Naive thymus-derived CD4-positive, alpha-beta T cell (primary cell): ENCODE results near the gene MAPK12. TPM values are rescaled to one million over a fixed set of nuclear protein-coding genes. Genes with fewer than 3 reads are reported as not detected.

ENCODE experiments used
- ATAC-seq: fragments of 150-1000 bp; cut with Tn5 transposase; 2 replicates; pipeline ENCODE4 v1.10.0; 2021; ENCODE audit warnings: mild to moderate bottlenecking, moderate library complexity
- CTCF ChIA-PET: fragments of 350-600 bp; sonication (Branson Sonifier 250); formaldehyde crosslinking; loops from one replicate; lab custom pipeline; 2021; ENCODE audit warnings: antibody characterized with exemption; lab: Charles Lee
- POLR2A ChIA-PET: fragments of 350-600 bp; sonication (Branson Sonifier 250); formaldehyde crosslinking; loops from one replicate; lab custom pipeline; 2021; ENCODE audit warnings: antibody characterized with exemption, inconsistent platforms; lab: Charles Lee
- DNase-seq, 9 donors: peaks; one replicate each; pipeline versions ENCODE4 v3.0.0 to v3.0.0-alpha.2; 2020 to 2022; ENCODE audit warnings: mixed read lengths in 1 of 9
- H3K27ac ChIP-seq: one replicate; pipeline ENCODE4 v1.7.0; 2013; ENCODE audit warnings: mild to moderate bottlenecking, low read depth, low read length, moderate library complexity
- H3K27me3 ChIP-seq, 2 donors: one replicate each; pipeline ENCODE4 v1.7.0; 2013; ENCODE audit warnings: low read length in 2 of 2, mild to moderate bottlenecking in 2 of 2, moderate library complexity in 2 of 2; ENCODE audit not compliant: control insufficient read depth in 2 of 2, insufficient read depth in 2 of 2
- H3K36me3 ChIP-seq, 3 experiments: 1 replicate in 2 of 3; 2 replicates in 1 of 3; pipeline ENCODE4 v1.7.0; 2013; ENCODE audit warnings: low read length in 3 of 3, mild to moderate bottlenecking in 3 of 3, moderate library complexity in 1 of 3; ENCODE audit not compliant: insufficient read depth in 3 of 3, control insufficient read depth in 2 of 3
- H3K4me1 ChIP-seq, 2 donors: one replicate each; pipeline ENCODE4 v1.7.0; 2013; ENCODE audit warnings: low read length in 2 of 2, mild to moderate bottlenecking in 2 of 2, moderate library complexity in 1 of 2; ENCODE audit not compliant: control insufficient read depth in 2 of 2, insufficient read depth in 2 of 2
- H3K4me3 ChIP-seq: 2 replicates; pipeline ENCODE4 v1.7.0; 2013; ENCODE audit warnings: mild to moderate bottlenecking, low read length
- H3K9me3 ChIP-seq, 3 experiments: 1 replicate in 2 of 3; 2 replicates in 1 of 3; pipeline ENCODE4 v1.7.0; 2013; ENCODE audit warnings: low read length in 3 of 3; ENCODE audit not compliant: control insufficient read depth in 2 of 3
- H3K27ac Mint-ChIP-seq, 9 donors: one replicate each; pipeline ENCODE4 v1.8.0; 2020 to 2022; ENCODE audit warnings: mixed read lengths in 9 of 9, mild to moderate bottlenecking in 8 of 9, moderate library complexity in 5 of 9, inconsistent platforms in 2 of 9
- H3K27me3 Mint-ChIP-seq, 5 donors: one replicate each; pipeline ENCODE4 v1.8.0; 2021 to 2022; ENCODE audit warnings: mixed read lengths in 5 of 5, mild to moderate bottlenecking in 1 of 5
- H3K36me3 Mint-ChIP-seq, 5 donors: one replicate each; pipeline ENCODE4 v1.8.0; 2020 to 2022; ENCODE audit warnings: mixed read lengths in 5 of 5, mild to moderate bottlenecking in 3 of 5, inconsistent platforms in 1 of 5
- H3K4me1 Mint-ChIP-seq, 7 donors: one replicate each; pipeline ENCODE4 v1.8.0; 2020 to 2022; ENCODE audit warnings: mixed read lengths in 7 of 7, mild to moderate bottlenecking in 3 of 7, inconsistent platforms in 1 of 7
- H3K4me3 Mint-ChIP-seq, 10 donors: one replicate each; pipeline ENCODE4 v1.8.0; 2020 to 2022; ENCODE audit warnings: mild to moderate bottlenecking in 10 of 10, mixed read lengths in 10 of 10, moderate library complexity in 6 of 10, inconsistent platforms in 2 of 10
- H3K9me3 Mint-ChIP-seq, 11 donors: one replicate each; pipeline ENCODE4 v1.8.0; 2020 to 2022; ENCODE audit warnings: mixed read lengths in 11 of 11, mild to moderate bottlenecking in 4 of 11, inconsistent platforms in 1 of 11, moderate library complexity in 1 of 11
- intact Hi-C, 2 donors: fragments of 100-400 bp; cut with micrococcal nuclease; formaldehyde crosslinking; loops; one replicate each; pipeline ENCODE4 v1.15.1; 2023
- polyA plus RNA-seq, 2 donors: library from polyadenylated mRNA; unstranded; fragments of 300-500 nt; fragmentation: Illumina TruSeq; gene quantifications; one replicate each; pipeline ENCODE4 v1.2.3, GENCODE V29; 2021
- total RNA-seq, 6 experiments: library from RNA in 5 of 6; stranded (reverse) in 5 of 6; gene quantifications; 1 replicate in 5 of 6; 2 replicates in 1 of 6; pipeline ENCODE4 v1.2.3 and lab custom pipeline; 2021 to 2026

Gene MAPK12
- total RNA-seq (1 to 10 TPM; 1.7 to 6.2 (median 2.3) TPM), polyA plus RNA-seq (under 1 TPM in 1 of 2 donors, not detected in 1; 0.07 TPM), total RNA-seq (lab: John Stamatoyannopoulos, UW) (not detected)

- Mint-ChIP-seq H3K4me3 (peak within 1 kb of the TSS in 8 of 10 donors; percentile 21 to 80 (median 50)), H3K27ac (peak within 1 kb of the TSS in 1 of 9 donors; percentile 62), H3K36me3 (peaks cover 0 to 3% (median 0%) of the 10 kb centered on the region in 5 donors), H3K27me3 (peaks cover 4 to 29% (median 15%) of the 10 kb centered on the region in 5 donors), H3K9me3 (no peaks in the 10 kb centered on the region), H3K4me1 (peaks cover 0 to 9% (median 6%) of the 10 kb centered on the region in 7 donors)
- Histone ChIP-seq H3K4me1 (peaks cover 0 to 4% of the 10 kb centered on the region in 2 donors), H3K4me3 (no peak within 1 kb of the TSS), H3K36me3 (no peaks in the 10 kb centered on the region), H3K27me3 (peaks cover 4% of the 10 kb centered on the region in 2 donors), H3K27ac (no peak within 1 kb of the TSS), H3K9me3 (no peaks in the 10 kb centered on the region)
- ChIA-PET CTCF (no interaction called here), POLR2A (interaction anchor here (0.5 to 1.0 kb wide), 2 partner anchors 11 to 401 kb away, joined by 3 read pairs; partner anchors contain the start of gene HDAC10)
- DNase-seq (no peak), ATAC-seq (no peak)
- intact Hi-C loops: no loop called here
Measured at GRCh38 chr22:50261615-50262459, at the start of gene MAPK12. TSS of gene MAPK12 (minus strand) at chr22:50261683. CDS start at chr22:50261509, 174 bp downstream.

DNA sequence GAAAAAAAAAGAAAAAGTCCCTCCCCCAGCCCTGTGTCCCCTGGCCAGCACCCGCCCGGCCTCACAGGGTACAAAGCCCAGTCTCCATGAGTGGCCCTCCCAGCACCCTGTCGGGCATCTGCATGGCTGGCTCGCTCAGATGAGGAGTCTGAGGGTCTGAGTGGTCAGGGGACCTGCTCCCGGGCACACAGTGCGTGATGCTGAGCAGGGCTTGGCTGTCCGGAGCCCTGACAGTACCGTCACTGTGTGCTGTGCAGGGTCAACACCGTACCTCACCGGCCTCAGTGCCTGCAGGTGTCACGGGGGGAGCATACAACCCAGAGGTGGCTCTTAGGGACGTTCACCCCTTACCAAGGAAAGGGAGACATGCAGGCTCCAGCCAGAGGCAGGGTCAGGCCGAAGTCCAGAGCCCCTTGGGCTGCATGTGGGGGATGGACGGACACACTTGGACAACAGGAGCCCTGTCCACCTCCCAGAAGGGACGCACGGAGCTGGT lies 49.5 kb upstream of the MAPK12 start:
- peaks cover 3 to 8% (median 7%) of the 10 kb centered on the region in 5 donors for H3K27me3 Mint-ChIP-seq
- H3K4me1 ChIP-seq: peaks cover 17 to 20% of the 10 kb centered on the region in 2 donors
- no peak overlapping the region for H3K27ac ChIP-seq
- peaks cover 0 to 3% of the 10 kb centered on the region in 2 donors for H3K27me3 ChIP-seq
- ChIA-PET CTCF (no interaction called here), POLR2A (no interaction called here)
- DNase-seq (no peak), ATAC-seq (no peak)
- H3K4me1 Mint-ChIP-seq: peaks cover 11 to 26% (median 18%) of the 10 kb centered on the region in 7 donors
- no peak overlapping the region for H3K4me3 ChIP-seq
- no peaks in the 10 kb centered on the region for H3K9me3 ChIP-seq
- H3K27ac Mint-ChIP-seq: no peak overlapping the region
- H3K36me3 ChIP-seq: no peaks in the 10 kb centered on the region
- H3K9me3 Mint-ChIP-seq: no peaks in the 10 kb centered on the region
- intact Hi-C loops: loop anchor here in 1 of 2 donors (5.0 kb wide), 1 partner anchor 59 kb away; the partner anchor contains the start of gene HDAC10
- no peak overlapping the region for H3K4me3 Mint-ChIP-seq
- H3K36me3 Mint-ChIP-seq: no peaks in the 10 kb centered on the region

- peaks cover 7 to 22% (median 14%) of the 10 kb centered on the region in 7 donors for H3K4me1 Mint-ChIP-seq
- H3K9me3 Mint-ChIP-seq: peaks cover 0 to 1% (median 0%) of the 10 kb centered on the region in 11 donors
- DNase-seq (no peak), ATAC-seq (no peak)
- no peak overlapping the region for H3K4me3 ChIP-seq
- H3K27ac ChIP-seq: no peak overlapping the region
- H3K9me3 ChIP-seq: no peaks in the 10 kb centered on the region
- peaks cover 17 to 20% of the 10 kb centered on the region in 2 donors for H3K4me1 ChIP-seq
- H3K36me3 Mint-ChIP-seq: no peaks in the 10 kb centered on the region
- H3K36me3 ChIP-seq: no peaks in the 10 kb centered on the region
- intact Hi-C loops: loop anchor here in 1 of 2 donors (5.0 kb wide), 1 partner anchor 58 kb away; the partner anchor contains the start of gene HDAC10
- ChIA-PET POLR2A (no interaction called here), CTCF (interaction anchor here (0.6 kb wide), 1 partner anchor 100 kb away, joined by 3 read pairs; no protein-coding TSS in a partner anchor)
- peaks cover 6 to 12% (median 9%) of the 10 kb centered on the region in 5 donors for H3K27me3 Mint-ChIP-seq
- no peak overlapping the region for H3K27ac Mint-ChIP-seq
- peaks cover 0 to 4% of the 10 kb centered on the region in 2 donors for H3K27me3 ChIP-seq
- H3K4me3 Mint-ChIP-seq: peak overlapping the region in 1 of 10 donors; percentile 61
Measured at GRCh38 chr22:50310031-50310722, 48.7 kb upstream of the MAPK12 start.

- Mint-ChIP-seq H3K9me3 (peaks cover 0 to 1% (median 0%) of the 10 kb centered on the region in 11 donors), H3K4me3 (peak overlapping the region in 2 of 10 donors; percentile 45), H3K27me3 (peaks cover 6 to 13% (median 10%) of the 10 kb centered on the region in 5 donors), H3K4me1 (peaks cover 6 to 19% (median 13%) of the 10 kb centered on the region in 7 donors), H3K36me3 (no peaks in the 10 kb centered on the region), H3K27ac (no peak overlapping the region)
- no peak for ATAC-seq
- ChIA-PET POLR2A (no interaction called here), CTCF (interaction anchor here (0.6 kb wide), 1 partner anchor 99 kb away, joined by 3 read pairs; no protein-coding TSS in a partner anchor)
- Histone ChIP-seq H3K27ac (no peak overlapping the region), H3K27me3 (peaks cover 0 to 4% of the 10 kb centered on the region in 2 donors), H3K9me3 (no peaks in the 10 kb centered on the region), H3K4me3 (no peak overlapping the region), H3K36me3 (no peaks in the 10 kb centered on the region), H3K4me1 (peaks cover 11 to 15% of the 10 kb centered on the region in 2 donors)
- no peak for DNase-seq
- intact Hi-C loops: loop anchor here in 1 of 2 donors (5.0 kb wide), 1 partner anchor 37 kb away; the partner anchor contains the start of gene MAPK11
Measured at GRCh38 chr22:50309601-50309991, 48.1 kb upstream of the MAPK12 start.

GRCh38 chr22:50308986-50309600 lies 47.6 kb upstream of the MAPK12 start:
- no peak overlapping the region for H3K27ac ChIP-seq
- peaks cover 0 to 4% of the 10 kb centered on the region in 2 donors for H3K27me3 ChIP-seq
- no peaks in the 10 kb centered on the region for H3K9me3 ChIP-seq
- peaks cover under 1 to 16% (median 9%) of the 10 kb centered on the region in 7 donors for H3K4me1 Mint-ChIP-seq
- CTCF ChIA-PET: no interaction called here
- peaks cover 6 to 11% of the 10 kb centered on the region in 2 donors for H3K4me1 ChIP-seq
- peaks cover 0 to 1% (median 0%) of the 10 kb centered on the region in 11 donors for H3K9me3 Mint-ChIP-seq
- POLR2A ChIA-PET: no interaction called here
- H3K4me3 ChIP-seq: no peak overlapping the region
- H3K36me3 Mint-ChIP-seq: no peaks in the 10 kb centered on the region
- DNase-seq: no peak
- H3K36me3 ChIP-seq: no peaks in the 10 kb centered on the region
- no peak for ATAC-seq
- H3K4me3 Mint-ChIP-seq: peak overlapping the region in 9 of 10 donors; percentile 18 to 79 (median 49)
- peaks cover 6 to 16% (median 13%) of the 10 kb centered on the region in 5 donors for H3K27me3 Mint-ChIP-seq
- peak overlapping the region in 1 of 9 donors; percentile 14 for H3K27ac Mint-ChIP-seq
- intact Hi-C loops: loop anchor here in 1 of 2 donors (5.0 kb wide), 1 partner anchor 37 kb away; the partner anchor contains the start of gene MAPK11
